Measurements from ENCODE around the gene ZNF740. TPM values are rescaled to one million over a fixed set of nuclear protein-coding genes. Genes with fewer than 3 reads are reported as not detected.

Gene ZNF740
- total and polyA plus RNA-seq, 2 of the 8 experiments (the other 6 are each of a cell fraction or from before 2014, with no cell fraction given) = 8.2 to 40.0 TPM

DNA sequence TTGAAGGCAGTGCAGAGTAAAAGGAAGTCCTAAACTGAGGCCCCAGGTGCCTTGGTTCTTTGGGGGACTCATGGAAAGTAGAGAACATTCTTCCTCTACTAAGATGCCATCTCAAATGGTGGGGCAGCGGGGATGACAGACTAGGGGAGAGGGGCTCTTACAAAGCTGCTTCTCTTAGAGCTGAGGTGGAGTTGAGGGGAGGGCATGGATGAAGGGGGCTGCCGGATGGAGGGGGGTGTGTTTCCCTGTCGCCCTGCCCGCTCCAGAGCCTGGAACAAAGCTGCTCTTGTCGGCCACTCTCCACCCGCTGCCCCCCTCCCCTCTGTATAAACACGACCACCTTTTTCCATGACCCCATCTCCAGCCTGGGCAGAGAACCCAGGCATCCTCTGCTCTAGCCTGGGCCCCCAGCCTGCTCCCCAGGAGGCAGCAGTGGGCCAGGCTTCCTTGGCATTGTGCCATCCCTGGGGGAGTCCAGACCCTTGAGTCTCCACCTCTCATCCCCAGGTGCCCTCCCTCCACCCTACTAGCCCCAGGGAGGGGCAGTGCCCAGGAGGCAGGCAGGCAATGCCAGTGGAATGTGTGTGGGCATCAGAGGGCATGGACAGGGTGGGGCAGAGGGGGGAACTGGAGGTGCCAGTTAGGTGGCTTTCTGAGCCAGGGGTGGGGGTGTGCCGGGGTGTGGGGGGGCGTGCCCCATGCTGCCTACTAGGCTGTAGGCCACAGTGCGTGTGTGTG lies 49.8 kb downstream of the ZNF740 start:
- H3K14ac ChIP-seq (ENCODE audit: insufficient read length) = no peak overlapping the region
- H3K56ac ChIP-seq (replicated peaks; ENCODE audit: insufficient read length, low read depth, low read length) = no peak overlapping the region
- no peak overlapping the region for H3K23ac ChIP-seq (ENCODE audit: insufficient read length)
- no peaks in the 10 kb centered on the region for H3K27me3 ChIP-seq (replicated peaks in 1 of 4; ENCODE audit: control insufficient read depth in 3 of 4, extremely low read depth in 1 of 4, insufficient read depth in 3 of 4, low read length in 3 of 4)
- H3K79me1 ChIP-seq (ENCODE audit: low read depth, low read length) = no peaks in the 10 kb centered on the region
- no peak overlapping the region for H2AFZ ChIP-seq (ENCODE audit: low read length)
- 0 out of 2 replicates have a peak overlapping the region, but pooled peaks have one; percentile 63 for H3K18ac ChIP-seq (ENCODE audit: extremely low read depth, low read length)
- POLR2A ChIA-PET (ENCODE audit: partially characterized antibody) = interaction anchor here (1.2 to 12.4 kb wide), 4 partner anchors 10 to 271 kb away, joined by 4 to 151 read pairs (median 6); partner anchors contain the start of gene TARBP2
- H2BK20ac ChIP-seq (ENCODE audit: low read length) = no peak overlapping the region
- H3K9me3 ChIP-seq (ENCODE audit: insufficient read depth in 2 of 2, low read depth in 1 of 2, low read length in 1 of 2) = no peaks in the 10 kb centered on the region
- WGBS, 2 experiments (ENCODE audit: extremely low coverage in 1 of 2, insufficient coverage in 1 of 2, insufficient read length in 1 of 2, insufficient replicate concordance in 2 of 2, low coverage in 1 of 2, low lambda C conversion rate in 2 of 2, missing lambda C conversion rate in 1 of 2) = 68% methylated on average over 7 of the region's 10 CpGs; no CpG with 5 or more reads in 1 of the 2 experiments
- no peak overlapping the region; the same call in 1 of the 2 replicates for H2AK5ac ChIP-seq (ENCODE audit: low read depth, low read length)
- H4K20me1 ChIP-seq (replicated peaks in 1 of 2; ENCODE audit: control insufficient read depth in 1 of 2, insufficient read depth in 2 of 2, low read length in 2 of 2) = no peaks in the 10 kb centered on the region
- DNase-seq (ENCODE audit: low read depth in 1 of 2, low spot score in 2 of 2) = no peak
- peak overlapping the region; percentile 77; the same call in 1 of the 2 replicates for H2BK15ac ChIP-seq (ENCODE audit: low read length)
- H3K4ac ChIP-seq (replicated peaks; ENCODE audit: insufficient read length, low read depth, low read length) = no peak overlapping the region
- no peak overlapping the region for H2BK5ac ChIP-seq (ENCODE audit: low read depth, low read length)
- CTCF ChIA-PET (ENCODE audit: partially characterized antibody) = interaction anchor here (0.9 to 23.5 kb wide), 7 partner anchors 11 to 70 kb away, joined by 3 to 535 read pairs (median 7); partner anchors contain the start of genes ESPL1 and ITGB7
- H2BK120ac ChIP-seq (replicated peaks; ENCODE audit: low read depth, low read length) = no peak overlapping the region
- no peak overlapping the region for H4K5ac ChIP-seq (ENCODE audit: insufficient read length, low read depth, low read length)
- H4K8ac ChIP-seq (ENCODE audit: extremely low read depth, insufficient read depth, low read length) = no peak overlapping the region; the same call in 1 of the 2 replicates
- no peak overlapping the region for H3K27ac ChIP-seq (ENCODE audit: low read depth, low read length)
- no peak overlapping the region; the same call in 1 of the 2 replicates for H2BK12ac ChIP-seq (ENCODE audit: low read depth, low read length)
- H3K79me2 ChIP-seq (ENCODE audit: control insufficient read depth in 1 of 2, insufficient read depth in 2 of 2, low read length in 2 of 2) = peaks cover 0 to 13% of the 10 kb centered on the region in 2 experiments; a peak in 1 of 4 replicates
- peaks cover 14% of the 10 kb centered on the region for H3K23me2 ChIP-seq (ENCODE audit: low read depth, low read length)
- FAIRE-seq = no peak
- H3K4me1 ChIP-seq (replicated peaks in 1 of 4; ENCODE audit: control insufficient read depth in 3 of 4, insufficient read depth in 4 of 4, low read length in 3 of 4) = peaks cover 34 to 61% (median 43%) of the 10 kb centered on the region in 4 experiments
- H3K4me2 ChIP-seq (ENCODE audit: insufficient read depth in 1 of 2, low read depth in 2 of 2, low read length in 2 of 2) = peak overlapping the region; percentile 92 to 96
- no peak overlapping the region for H4K91ac ChIP-seq (replicated peaks; ENCODE audit: insufficient read length, low read length)
- H3K9ac ChIP-seq (replicated peaks in 1 of 4; ENCODE audit: extremely low read depth in 1 of 4, low read depth in 3 of 4, low read length in 3 of 4) = no peak overlapping the region
- no peaks in the 10 kb centered on the region; a peak in 1 of 8 replicates for H3K36me3 ChIP-seq (ENCODE audit: control insufficient read depth in 2 of 4, insufficient read depth in 4 of 4, low read length in 3 of 4)
- H3K4me3 ChIP-seq (ENCODE audit: extremely low read depth in 1 of 4, insufficient read depth in 2 of 4, low read depth in 3 of 4, low read length in 4 of 4) = peak overlapping the region in 1 of 4 experiments; percentile 74; a peak in 1 of 8 replicates
- TF ChIP-seq SIRT6 (IDR thresholded peaks at IDR 0.05; ENCODE audit: low read length) (no peak), EGR1 (IDR thresholded peaks at IDR 0.05; ENCODE audit: borderline replicate concordance, low read depth, low read length) (no peak), YY1 (IDR thresholded peaks at IDR 0.05; ENCODE audit: low read depth, low read length) (no peak), ASH2L (IDR thresholded peaks at IDR 0.05; ENCODE audit: low read length) (no peak), SUZ12 (IDR thresholded peaks at IDR 0.05; ENCODE audit: low read length) (no peak)
- TF ChIP-seq, protein P1, sequence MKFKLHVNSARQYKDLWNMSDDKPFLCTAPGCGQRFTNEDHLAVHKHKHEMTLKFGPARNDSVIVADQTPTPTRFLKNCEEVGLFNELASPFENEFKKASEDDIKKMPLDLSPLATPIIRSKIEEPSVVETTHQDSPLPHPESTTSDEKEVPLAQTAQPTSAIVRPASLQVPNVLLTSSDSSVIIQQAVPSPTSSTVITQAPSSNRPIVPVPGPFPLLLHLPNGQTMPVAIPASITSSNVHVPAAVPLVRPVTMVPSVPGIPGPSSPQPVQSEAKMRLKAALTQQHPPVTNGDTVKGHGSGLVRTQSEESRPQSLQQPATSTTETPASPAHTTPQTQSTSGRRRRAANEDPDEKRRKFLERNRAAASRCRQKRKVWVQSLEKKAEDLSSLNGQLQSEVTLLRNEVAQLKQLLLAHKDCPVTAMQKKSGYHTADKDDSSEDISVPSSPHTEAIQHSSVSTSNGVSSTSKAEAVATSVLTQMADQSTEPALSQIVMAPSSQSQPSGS (IDR thresholded peaks at IDR 0.05; ENCODE audit: low read length) = no peak
